ENCODE data around the gene ZNF800. TPM values are rescaled to one million over a fixed set of nuclear protein-coding genes. Genes with fewer than 3 reads are reported as not detected.

ZNF800 gene
- polyA plus RNA-seq, 1 donor (not counting 4 experiments of a cell fraction or from before 2014, with no cell fraction given): 18.0 TPM

- no peak overlapping the region for H2AFZ ChIP-seq (ENCODE audit: control insufficient read depth, low read length)
- no peaks in the 10 kb centered on the region for H4K20me1 ChIP-seq (ENCODE audit: control insufficient read depth, extremely low read depth, insufficient read depth, low read length)
- no peak for DNase-seq (ENCODE audit: low read depth, low spot score)
- no peak overlapping the region for H3K4me2 ChIP-seq (ENCODE audit: control insufficient read depth, extremely low read depth, insufficient read depth, low read depth, low read length)
- no peak overlapping the region for H3K27ac ChIP-seq (ENCODE audit: control insufficient read depth, insufficient read depth, low read length)
- TF ChIP-seq CTCF (optimal IDR thresholded peaks at IDR 0.05 in 1 of 3, IDR thresholded peaks at IDR 0.05 in 1 of 3, conservative IDR thresholded peaks at IDR 0.05 in 1 of 3; ENCODE audit: extremely low read depth in 1 of 3, insufficient read depth in 2 of 3, low read length in 3 of 3) (no peak), EZH2 (IDR thresholded peaks at IDR 0.05; ENCODE audit: low read length) (no peak)
- no peak overlapping the region for H3K9ac ChIP-seq (ENCODE audit: control insufficient read depth, extremely low read depth, insufficient read depth, low read length)
- H3K9me3 ChIP-seq (ENCODE audit: control insufficient read depth, low read depth, low read length): no peaks in the 10 kb centered on the region
- H3K4me3 ChIP-seq (ENCODE audit: control insufficient read depth in 2 of 3, extremely low read depth in 1 of 3, insufficient read depth in 2 of 3, low read depth in 1 of 3, low read length in 3 of 3): no peak overlapping the region
- no peaks in the 10 kb centered on the region for H3K9me1 ChIP-seq (ENCODE audit: control insufficient read depth, extremely low read depth, insufficient read depth, low read length)
- H3K79me2 ChIP-seq (ENCODE audit: control insufficient read depth, insufficient read depth, low read length): no peaks in the 10 kb centered on the region
- FAIRE-seq: no peak
- no peaks in the 10 kb centered on the region for H3K4me1 ChIP-seq (ENCODE audit: control insufficient read depth, extremely low read depth, insufficient read depth, low read length)
- no peaks in the 10 kb centered on the region for H3K36me3 ChIP-seq (ENCODE audit: control insufficient read depth in 2 of 2, extremely low read depth in 1 of 2, insufficient read depth in 2 of 2, low read length in 2 of 2)
- dilution Hi-C loops (cut with MboI; ENCODE audit: extremely low pct_ligation_motif_present, low sequenced_read_pairs): no loop called here
- no peaks in the 10 kb centered on the region for H3K27me3 ChIP-seq (ENCODE audit: control insufficient read depth, extremely low read depth, insufficient read depth, low read length)
Observed at GRCh38 chr7:127322351-127322750, 70.2 kb downstream of the ZNF800 start.

- TF ChIP-seq EZH2 (IDR thresholded peaks at IDR 0.05; ENCODE audit: low read length): no peak
- TF ChIP-seq CTCF (optimal IDR thresholded peaks at IDR 0.05 in 1 of 3, IDR thresholded peaks at IDR 0.05 in 1 of 3, conservative IDR thresholded peaks at IDR 0.05 in 1 of 3; ENCODE audit: extremely low read depth in 1 of 3, insufficient read depth in 2 of 3, low read length in 3 of 3): no peak
- Histone ChIP-seq H3K4me3 (ENCODE audit: control insufficient read depth in 2 of 3, extremely low read depth in 1 of 3, insufficient read depth in 2 of 3, low read depth in 1 of 3, low read length in 3 of 3) (no peak overlapping the region), H3K27ac (ENCODE audit: control insufficient read depth, insufficient read depth, low read length) (no peak overlapping the region), H4K20me1 (ENCODE audit: control insufficient read depth, extremely low read depth, insufficient read depth, low read length) (no peaks in the 10 kb centered on the region), H3K36me3 (ENCODE audit: control insufficient read depth in 2 of 2, extremely low read depth in 1 of 2, insufficient read depth in 2 of 2, low read length in 2 of 2) (no peaks in the 10 kb centered on the region), H3K9ac (ENCODE audit: control insufficient read depth, extremely low read depth, insufficient read depth, low read length) (no peak overlapping the region), H3K9me1 (ENCODE audit: control insufficient read depth, extremely low read depth, insufficient read depth, low read length) (no peaks in the 10 kb centered on the region), H3K27me3 (ENCODE audit: control insufficient read depth, extremely low read depth, insufficient read depth, low read length) (no peaks in the 10 kb centered on the region), H3K4me1 (ENCODE audit: control insufficient read depth, extremely low read depth, insufficient read depth, low read length) (no peaks in the 10 kb centered on the region), H3K4me2 (ENCODE audit: control insufficient read depth, extremely low read depth, insufficient read depth, low read depth, low read length) (no peak overlapping the region), H3K79me2 (ENCODE audit: control insufficient read depth, insufficient read depth, low read length) (no peaks in the 10 kb centered on the region), H2AFZ (ENCODE audit: control insufficient read depth, low read length) (no peak overlapping the region), H3K9me3 (ENCODE audit: control insufficient read depth, low read depth, low read length) (no peaks in the 10 kb centered on the region)
- DNase-seq (ENCODE audit: low read depth, low spot score): no peak
- dilution Hi-C loops (cut with MboI; ENCODE audit: extremely low pct_ligation_motif_present, low sequenced_read_pairs): no loop called here
- no peak for FAIRE-seq
Observed at GRCh38 chr7:127320974-127321373, 71.5 kb downstream of the ZNF800 start.

Other genes starting within 250 kb of the ZNF800 start
- not detected in 3 replicates for gene GRM8, start 139.8 kb downstream of the ZNF800 start, polyA plus RNA-seq
- 8.7 to 9.5 TPM (median 8.9 TPM) in 3 replicates for gene GCC1, start 192.9 kb upstream of the ZNF800 start, polyA plus RNA-seq
- 258 to 322 TPM (median 274 TPM) in 3 replicates for gene ARF5, start 195.7 kb upstream of the ZNF800 start, polyA plus RNA-seq
- gene FSCN3, start 201.0 kb upstream of the ZNF800 start, polyA plus RNA-seq: 0.31 to 1.2 TPM (median 0.51 TPM) in 3 replicates
- gene PAX4, start 225.4 kb upstream of the ZNF800 start, polyA plus RNA-seq: not detected in 3 replicates